Stimulated activated CD4-positive, alpha-beta T cell treated with anti-CD3 and anti-CD28 coated beads, Interleukin-15, amount 100 ng/mL, for 48 hours (primary cell): ENCODE results near the gene GPC5.
"Not testable (repeated sequence)": the region's sequence is repeated elsewhere in the genome, so short reads cannot be mapped to it uniquely, and the experiment has no call there.

ENCODE experiments used
- DNase-seq, 2 donors: peaks; one replicate each; pipeline ENCODE4 v3.0.0-alpha.2; 2020; ENCODE audit warnings: low read depth in 2 of 2

Gene GPC5

GRCh38 chr13:91868351-91868750, 469.9 kb downstream of the GPC5 start:
- no peak for DNase-seq

DNA sequence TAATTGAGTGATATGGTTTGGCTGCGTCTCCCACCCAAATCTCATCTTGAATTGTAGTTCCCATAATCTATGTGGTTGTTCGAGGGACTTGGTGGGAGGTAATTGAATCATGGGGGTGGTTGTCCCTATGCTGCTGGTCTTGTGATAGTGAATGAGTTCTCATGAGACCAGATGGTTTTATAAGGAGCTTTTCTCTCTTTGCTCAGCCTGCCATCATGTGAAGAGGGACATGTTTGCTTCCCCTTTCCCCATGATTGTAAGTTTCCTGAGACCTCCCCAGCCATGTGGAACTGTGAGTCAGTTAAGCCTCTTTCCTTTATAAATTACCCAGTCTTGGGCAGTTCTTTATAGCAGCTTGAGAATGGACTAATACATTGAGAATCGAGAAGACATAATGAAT, 480.1 kb downstream of the GPC5 start:
- DNase-seq, result no peak

DNA sequence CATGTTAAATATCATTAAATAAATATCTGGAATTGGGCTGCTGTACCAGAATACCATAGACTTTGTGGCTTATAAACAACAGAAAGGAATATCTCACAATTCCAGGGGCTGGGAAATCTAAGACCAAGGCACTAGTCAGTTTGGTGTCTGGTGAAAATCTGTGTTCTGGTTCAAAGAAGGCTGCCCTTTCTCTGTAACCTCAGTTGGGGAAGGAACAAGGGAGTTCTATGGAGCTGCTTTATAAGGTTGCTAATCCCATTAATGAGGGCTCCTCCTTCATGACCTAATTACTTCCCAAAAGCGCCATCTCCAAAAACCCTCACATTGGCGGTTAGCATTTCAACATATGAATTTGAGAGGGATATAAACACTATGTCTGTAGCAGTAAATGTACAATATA, 480.9 kb downstream of the GPC5 start:
- no peak for DNase-seq

- no peak for DNase-seq
These were observed 484.5 kb downstream of the GPC5 start for GRCh38 chr13:91882918-91883317.

- no peak for DNase-seq
These were observed 491.2 kb downstream of the GPC5 start for GRCh38 chr13:91889641-91890040.

- DNase-seq, result no peak
These were observed 492.7 kb downstream of the GPC5 start for GRCh38 chr13:91891141-91891540.

DNA sequence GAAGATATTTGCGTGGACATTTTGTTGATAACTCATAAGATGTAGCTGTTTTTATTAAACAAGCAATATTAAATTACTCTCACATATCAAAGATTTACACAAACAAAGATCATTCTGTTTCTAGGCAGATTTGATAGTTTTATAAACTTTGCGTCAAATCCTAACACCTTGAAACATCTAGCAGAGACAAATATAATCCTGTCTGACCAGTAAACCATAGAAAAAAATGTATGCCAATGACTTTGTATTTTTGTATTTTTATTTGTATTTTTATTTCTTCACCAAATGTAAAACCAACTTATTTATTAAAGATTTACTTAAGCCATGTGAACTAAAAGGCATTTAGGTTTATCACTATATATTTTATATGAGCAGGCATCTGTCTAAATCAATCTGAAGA, 494.6 kb downstream of the GPC5 start:
- DNase-seq, result no peak

DNA sequence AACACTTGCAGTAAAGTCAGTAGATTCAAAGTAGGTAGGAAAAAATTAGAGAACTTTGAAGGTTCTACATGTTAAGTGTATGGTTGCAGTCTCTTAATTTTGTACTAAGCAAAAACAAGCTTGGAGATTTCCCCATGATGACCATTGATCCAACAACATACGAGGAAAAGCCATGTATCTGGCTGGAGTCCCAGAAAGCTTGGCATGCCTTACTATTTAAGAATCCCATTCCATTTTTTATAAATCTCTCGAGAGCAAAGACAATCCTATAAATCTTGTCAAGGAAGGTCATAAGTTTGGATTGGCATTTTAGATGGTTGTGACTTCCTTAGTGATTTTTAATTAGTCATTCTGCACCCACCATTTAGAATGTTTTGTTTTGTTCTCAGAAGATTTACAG, 495.9 kb downstream of the GPC5 start:
- DNase-seq, result no peak

GRCh38 chr13:91896547-91896946, 498.1 kb downstream of the GPC5 start:
- DNase-seq, result no peak

- not testable (repeated sequence) for DNase-seq
These were observed 500.6 kb downstream of the GPC5 start for GRCh38 chr13:91898986-91899385.

DNA sequence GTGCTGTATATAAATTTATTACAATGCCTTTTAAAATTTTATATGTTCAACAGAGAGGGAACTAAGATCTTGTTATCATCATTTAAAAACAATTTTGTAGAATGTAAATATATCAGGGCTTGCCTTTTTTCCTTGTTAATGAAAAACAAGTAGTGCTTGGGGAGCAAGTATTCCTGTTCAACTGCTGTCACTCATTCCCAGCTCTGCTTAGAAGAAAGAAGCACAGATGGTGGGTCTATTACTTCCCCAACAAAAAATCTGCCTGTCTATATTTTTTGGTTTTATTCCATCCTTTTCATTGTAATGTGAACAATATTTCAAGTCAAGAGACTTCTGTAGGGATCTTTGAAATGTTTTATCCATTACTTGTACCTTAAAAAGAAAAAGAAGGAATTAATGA, 503.9 kb downstream of the GPC5 start:
- DNase-seq, result no peak

DNA sequence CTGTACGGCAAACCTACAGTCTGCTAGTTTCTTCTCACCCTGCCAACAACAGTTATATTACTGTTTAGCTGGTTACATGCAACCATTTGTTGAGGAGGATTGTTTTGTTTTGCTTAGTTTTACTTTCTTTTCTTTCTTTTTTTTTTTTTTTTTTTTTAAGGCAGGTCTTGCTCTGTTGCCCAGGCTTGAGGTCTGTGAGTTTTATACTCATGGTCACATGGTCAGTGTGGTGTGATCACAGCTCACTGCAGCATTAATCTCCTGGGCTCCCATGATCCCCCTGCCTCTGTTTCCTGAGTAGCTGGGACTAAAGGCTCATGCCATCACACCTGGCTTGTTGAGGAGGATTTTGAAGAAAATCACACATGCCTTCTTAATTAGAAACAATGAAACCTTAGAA, 505.6 kb downstream of the GPC5 start:
- DNase-seq, result no peak

GRCh38 chr13:91904597-91904996, 506.2 kb downstream of the GPC5 start:
- no peak for DNase-seq

GRCh38 chr13:91907398-91907797, 509.0 kb downstream of the GPC5 start:
- no peak for DNase-seq

DNA sequence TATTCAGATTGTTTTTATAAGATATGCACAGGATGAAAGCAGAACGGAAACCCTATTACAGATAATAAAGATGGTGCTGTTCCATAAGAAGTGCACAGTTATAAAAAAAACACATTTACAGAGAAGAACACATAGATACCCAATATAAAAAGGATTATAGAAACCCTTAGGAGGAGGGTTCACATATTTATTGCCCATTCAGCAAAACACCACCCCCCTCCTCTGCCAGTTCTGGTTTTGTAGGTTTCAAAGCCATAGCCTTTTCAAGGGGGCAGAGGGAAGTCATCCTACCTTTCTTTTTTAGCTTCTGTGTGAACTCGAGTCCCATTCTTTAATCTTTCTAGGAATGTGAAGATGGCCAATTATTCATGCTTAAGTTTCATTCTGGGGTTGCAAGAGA, 511.2 kb downstream of the GPC5 start:
- no peak for DNase-seq

- DNase-seq, result no peak
These were observed 524.7 kb downstream of the GPC5 start for GRCh38 chr13:91922969-91923592.

DNA sequence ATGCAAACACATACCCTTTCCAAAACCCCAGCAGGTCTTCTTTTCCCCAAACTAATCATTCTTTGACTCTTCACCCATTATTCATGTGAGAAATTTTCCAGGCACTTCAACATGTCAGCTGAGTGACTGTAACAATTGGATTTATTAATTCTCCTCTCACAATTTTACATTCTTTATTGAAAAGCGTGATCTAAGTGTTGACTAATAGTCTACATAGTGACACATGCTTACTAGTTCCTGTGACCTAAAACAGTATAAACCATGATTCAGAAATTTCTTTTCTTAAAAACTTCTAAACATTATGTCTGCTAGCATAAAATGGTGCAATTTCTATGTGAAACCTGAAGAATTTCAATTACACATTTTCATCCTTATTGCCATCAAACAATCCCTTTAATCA, 532.3 kb downstream of the GPC5 start:
- no peak for DNase-seq

- DNase-seq, result no peak
These were observed 535.9 kb downstream of the GPC5 start for GRCh38 chr13:91934354-91934753.

DNA sequence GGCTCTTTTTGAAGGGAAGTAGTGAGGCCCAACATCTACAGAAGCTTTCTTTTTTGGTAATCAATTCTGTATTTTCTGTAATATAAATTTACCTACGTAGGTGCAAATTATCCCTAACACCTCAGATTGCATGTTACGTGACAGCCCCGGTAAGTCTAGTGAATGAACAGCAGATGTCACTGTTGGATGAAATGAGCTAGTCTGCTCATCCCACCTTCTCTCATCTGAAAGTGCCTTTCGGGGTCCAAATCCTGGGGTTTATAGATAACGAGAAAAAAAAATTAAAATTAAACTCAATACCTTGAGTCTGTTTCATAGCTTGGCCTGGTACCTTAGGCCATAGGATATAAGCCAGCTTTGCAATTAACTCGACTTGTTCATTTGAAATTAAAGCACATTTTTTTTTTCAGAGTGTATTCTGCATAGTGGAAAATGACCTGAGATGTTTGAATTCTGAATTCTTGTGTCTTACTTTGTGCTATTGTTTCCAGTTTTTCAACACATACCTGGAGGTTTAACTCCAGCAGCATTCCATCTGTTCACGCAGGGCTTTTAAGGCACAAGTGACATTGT, 548.2 kb downstream of the GPC5 start:
- DNase-seq, result no peak

DNA sequence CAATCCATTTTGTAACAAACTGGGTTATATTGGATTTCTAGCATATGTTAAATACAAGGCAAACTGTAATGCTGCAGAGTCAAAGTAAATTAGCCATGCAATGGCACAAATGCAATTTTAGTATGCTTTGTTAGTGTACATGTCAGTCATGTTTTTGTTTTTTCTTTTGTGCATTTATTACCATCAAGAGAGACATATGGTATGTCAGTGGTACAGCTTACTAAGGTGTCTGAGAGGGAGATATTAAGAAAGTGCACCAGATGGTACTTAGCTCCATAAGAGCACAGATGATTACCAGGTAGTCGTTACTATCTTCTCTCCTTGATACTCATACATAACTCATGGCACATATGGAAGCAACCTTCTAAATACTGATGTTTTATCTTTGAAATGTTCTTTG, 550.3 kb downstream of the GPC5 start:
- no peak for DNase-seq

DNA sequence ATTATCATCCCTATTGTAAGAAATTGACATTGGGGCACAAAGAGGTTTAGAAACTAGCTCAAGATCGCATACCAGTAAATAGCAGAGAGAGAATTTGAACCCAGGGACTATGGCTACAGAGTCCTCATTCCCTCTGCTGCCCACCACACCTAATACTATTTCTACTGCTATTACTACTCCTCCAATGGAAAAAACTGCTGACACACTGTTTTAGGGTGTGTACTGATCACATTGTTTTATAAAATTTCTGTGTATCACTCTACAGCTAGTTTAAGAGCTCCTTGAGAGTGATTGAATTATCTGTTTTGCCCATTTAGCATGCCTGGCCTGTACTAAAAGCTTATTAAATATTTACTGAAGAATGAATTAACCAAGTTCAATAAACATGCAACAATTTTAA, 552.4 kb downstream of the GPC5 start:
- no peak for DNase-seq

DNA sequence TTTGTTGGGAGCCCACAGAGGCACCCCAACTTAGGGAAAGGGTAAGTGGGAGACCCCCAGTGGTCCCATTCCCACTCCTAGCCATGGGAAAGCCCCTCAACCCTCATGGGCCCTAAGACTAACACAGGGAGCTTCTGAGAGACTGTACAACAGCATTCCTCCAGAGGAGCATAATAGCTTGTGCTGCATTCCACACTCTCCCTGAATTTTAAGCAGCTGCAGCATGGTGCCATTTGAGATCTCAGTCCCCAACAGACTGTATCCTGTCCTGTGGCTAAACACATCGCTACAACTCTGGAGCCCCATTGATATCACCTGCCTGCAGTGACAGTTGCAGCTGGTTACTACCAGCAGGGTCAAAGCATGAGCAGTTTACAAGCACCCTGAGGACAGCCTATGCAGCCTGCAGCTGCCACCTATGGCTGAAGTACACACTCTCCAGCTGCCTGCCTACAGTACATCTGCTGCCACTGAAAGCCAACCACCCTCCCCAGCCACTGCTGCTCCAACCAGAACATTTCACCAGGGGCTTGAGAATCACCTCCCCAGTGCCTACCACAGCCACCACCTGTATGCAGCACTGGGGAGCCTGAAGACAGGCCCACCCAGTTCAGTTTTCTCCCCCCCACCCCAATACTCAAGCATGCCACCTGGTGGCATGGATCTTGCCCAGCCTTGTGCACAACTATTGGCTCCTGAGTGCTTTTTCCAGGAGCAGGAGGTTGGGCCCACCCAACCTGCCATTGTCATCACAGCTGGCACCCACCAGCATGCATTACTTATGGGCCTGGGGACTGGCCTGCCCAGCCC, 557.3 kb downstream of the GPC5 start:
- no peak for DNase-seq

GRCh38 chr13:91960947-91961346, 562.5 kb downstream of the GPC5 start:
- DNase-seq, result no peak
